T-helper 1 cell treated with Interleukin-12 subunit alpha and Interleukin-12 subunit beta and Interleukin-4 antibody, amounts not matched to agents 30 ng/mL and 1 ng/mL, for 36 hours (primary cell): Measurements from ENCODE around the gene NME7. TPM values are rescaled to one million over a fixed set of nuclear protein-coding genes. Genes with fewer than 3 reads are reported as not detected.
"Not testable (repeated sequence)": the region's sequence is repeated elsewhere in the genome, so short reads cannot be mapped to it uniquely, and the experiment has no call there.

Experiments used
- intact Hi-C: fragments of 100-400 bp; cut with micrococcal nuclease; formaldehyde crosslinking; loops from one replicate; pipeline ENCODE4 v1.15.1; 2024
- total RNA-seq: library from RNA; stranded (reverse); gene quantifications from 2 replicates; pipeline ENCODE4 v1.2.3, GENCODE V29; 2022

The NME7 gene, protein sequence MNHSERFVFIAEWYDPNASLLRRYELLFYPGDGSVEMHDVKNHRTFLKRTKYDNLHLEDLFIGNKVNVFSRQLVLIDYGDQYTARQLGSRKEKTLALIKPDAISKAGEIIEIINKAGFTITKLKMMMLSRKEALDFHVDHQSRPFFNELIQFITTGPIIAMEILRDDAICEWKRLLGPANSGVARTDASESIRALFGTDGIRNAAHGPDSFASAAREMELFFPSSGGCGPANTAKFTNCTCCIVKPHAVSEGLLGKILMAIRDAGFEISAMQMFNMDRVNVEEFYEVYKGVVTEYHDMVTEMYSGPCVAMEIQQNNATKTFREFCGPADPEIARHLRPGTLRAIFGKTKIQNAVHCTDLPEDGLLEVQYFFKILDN
- total RNA-seq, result 16.1 and 21.5 TPM in 2 replicates

DNA sequence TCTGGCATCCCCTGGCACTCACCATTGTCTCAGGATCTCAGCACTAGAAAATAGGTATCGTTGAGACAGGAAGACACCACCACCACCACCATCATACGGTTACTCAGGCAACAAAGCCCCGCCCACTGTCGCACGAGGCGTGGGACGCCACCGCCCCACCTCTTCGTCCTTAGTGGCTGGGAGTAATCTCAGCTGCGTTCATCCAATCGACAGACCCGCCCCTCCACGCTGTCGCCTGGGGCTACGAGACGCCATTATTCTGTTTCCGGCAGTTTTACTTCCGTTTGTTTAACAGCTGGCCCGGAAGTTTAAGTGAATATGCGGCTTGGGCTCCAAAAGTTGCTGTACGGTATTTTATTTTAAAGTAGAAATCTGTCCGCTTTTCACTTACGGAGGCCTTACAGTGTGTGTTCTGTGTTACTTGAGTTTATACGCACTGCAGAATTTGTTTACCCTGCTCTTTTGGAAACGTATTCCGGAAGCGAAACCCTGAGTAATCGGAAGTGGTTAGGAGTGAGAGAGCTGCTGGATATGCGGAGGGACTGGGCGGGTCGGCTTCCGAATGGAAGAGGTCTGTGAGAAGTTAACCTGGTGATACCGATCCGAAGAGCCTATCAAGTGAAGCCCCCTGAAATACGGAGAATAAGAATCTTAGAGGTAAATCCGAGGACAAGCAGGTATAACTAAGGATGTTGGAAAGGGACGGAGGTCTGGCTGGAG, at the start of gene NME7, which contains the start of gene BLZF1:
TSS of gene NME7 (minus strand) at position 112 of the 720 bp plus-strand sequence. CDS start at position 25, 87 bp downstream.
TSS of gene BLZF1 (plus strand) at position 510 of the 720 bp plus-strand sequence. CDS start 1,328 bp downstream, outside the sequence.
- intact Hi-C loops, result loop anchor here (1.0 to 10.0 kb wide), 21 partner anchors 21 to 1743 kb away; partner anchors contain the start of genes ATP1B1, CCDC181, DCAF6 and GORAB

DNA sequence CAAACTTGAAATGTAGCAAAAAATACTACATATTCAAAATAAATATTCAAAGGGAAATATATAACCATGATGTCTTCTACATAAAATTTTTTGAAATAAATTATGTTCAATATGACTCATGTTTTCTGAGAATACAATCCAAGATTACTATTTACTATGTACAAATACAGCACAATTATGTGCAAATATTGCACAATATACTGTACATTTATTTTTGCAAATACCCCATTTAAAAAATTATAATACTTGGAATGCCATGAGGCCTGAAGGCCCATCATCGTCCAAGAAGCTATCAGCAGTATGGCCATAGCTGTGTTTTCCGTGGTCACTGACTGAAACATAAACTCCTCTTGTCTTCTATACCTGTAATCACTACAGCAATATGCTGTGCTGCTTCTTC, 47.4 kb upstream of the NME7 start:
- intact Hi-C loops, result no loop called here

DNA sequence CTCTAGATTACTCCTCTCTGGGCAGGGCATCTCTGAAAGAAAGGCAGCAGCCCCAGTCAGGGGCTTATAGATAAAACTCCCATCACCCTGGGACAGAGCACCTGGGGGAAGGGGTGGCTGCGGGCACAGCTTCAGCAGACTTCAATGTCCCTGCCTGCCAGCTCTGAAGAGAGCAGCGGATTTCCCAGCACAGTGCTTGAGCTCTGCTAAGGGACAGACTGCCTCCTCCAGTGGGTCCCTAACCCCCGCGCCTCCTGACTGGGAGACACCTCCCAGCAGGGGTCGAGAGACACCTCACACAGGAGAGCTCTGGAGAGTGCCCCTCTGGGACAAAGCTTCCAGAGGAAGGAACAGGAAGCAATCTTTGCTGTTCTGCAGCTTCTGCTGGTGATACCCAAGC, 40.7 kb upstream of the NME7 start:
- intact Hi-C loops, result not testable (repeated sequence)

DNA sequence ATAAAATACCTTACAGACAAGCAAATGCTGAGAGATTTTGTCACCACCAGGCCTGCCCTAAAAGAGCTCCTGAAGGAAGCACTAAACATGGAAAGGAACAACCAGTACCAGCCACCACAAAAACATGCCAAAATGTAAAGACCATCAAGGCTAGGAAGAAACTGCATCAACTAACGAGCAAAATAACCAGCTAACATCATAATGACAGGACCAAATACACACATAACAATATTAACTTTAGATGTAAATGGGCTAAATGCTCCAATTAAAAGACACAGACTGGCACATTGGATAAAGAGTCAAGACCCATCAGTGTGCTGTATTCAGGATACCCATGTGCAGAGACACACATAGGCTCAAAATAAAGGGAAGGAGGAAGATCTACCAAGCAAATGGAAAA, 35.0 kb upstream of the NME7 start:
- intact Hi-C loops, result not testable (repeated sequence)

DNA sequence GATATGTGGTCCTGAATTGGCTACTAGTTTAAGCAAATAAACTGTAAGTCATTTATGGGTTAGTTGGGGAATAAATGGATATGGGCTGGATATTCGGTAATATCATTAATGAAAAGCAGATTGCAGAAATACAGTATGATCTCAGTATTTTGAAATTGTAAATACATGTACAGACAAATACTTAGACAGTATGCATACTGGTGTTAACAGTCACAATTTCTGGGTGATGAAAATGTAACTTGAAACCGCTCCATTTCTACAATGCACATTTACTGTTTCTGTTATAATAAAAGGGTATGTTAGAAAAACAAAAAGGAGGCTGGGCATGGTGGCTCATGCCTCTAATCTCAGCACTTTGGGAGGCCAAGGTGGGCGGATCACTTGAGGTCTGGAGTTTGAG, 28.4 kb upstream of the NME7 start:
- intact Hi-C loops, result no loop called here

DNA sequence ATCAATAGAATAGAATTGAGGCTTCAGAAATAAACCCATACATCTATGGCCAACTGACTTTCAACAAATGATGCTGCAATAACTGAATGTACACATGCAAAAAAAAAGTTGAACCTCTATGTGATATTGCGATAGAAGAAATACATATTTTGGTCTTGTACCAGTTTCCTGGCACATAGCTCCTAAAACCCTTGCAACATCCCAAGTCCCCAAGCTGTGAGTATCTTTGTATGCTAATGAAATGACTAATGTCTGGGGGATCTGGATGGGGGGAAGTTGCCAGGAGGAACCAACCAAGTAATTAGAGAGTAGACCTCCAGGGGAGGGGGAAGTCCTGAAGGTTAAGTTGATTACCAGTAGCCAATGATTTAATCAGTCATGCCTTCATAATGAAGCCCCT, 24.8 kb upstream of the NME7 start:
- intact Hi-C loops, result loop anchor here (5.0 kb wide), 1 partner anchor 90 kb away; no protein-coding TSS in a partner anchor

DNA sequence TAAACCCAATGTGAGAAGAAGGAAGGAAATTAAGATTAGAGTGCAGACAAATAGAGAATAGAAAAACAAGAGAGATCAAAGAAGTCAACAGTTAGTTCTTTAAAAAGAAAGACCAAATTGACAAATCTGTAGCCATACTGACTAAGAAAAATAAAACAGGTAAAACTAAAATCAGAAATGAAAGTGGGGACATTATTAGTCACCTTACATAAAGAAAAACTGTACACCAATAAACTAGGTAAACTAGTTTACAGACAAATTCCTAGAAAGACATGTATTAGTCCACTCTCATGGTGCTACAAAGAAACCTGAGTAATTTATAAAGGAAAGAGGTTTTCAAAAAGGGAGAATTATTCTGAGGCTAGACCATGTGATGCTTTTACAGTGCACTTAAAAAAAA, 22.7 kb upstream of the NME7 start:
- intact Hi-C loops, result loop anchor here (5.0 kb wide), 1 partner anchor 92 kb away; no protein-coding TSS in a partner anchor

DNA sequence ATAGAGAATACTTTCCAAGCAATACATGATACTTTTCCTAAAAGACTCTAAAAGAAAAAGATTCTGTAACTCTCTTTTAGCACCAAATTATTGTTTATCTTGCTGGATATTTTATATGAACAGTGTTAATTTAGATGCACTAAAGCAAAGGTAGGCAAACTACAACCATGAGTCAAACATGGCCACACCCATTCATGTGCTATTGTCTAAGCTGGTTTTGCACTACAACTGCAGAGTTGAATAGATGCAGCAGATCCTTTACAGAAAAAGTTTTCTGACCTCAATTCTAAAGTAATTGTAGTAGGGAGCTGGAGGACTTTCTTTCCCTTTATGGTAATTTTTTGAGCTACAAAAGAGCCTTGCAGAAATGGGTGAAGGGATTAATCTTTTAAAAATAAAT, 19.8 kb upstream of the NME7 start:
- intact Hi-C loops, result no loop called here

DNA sequence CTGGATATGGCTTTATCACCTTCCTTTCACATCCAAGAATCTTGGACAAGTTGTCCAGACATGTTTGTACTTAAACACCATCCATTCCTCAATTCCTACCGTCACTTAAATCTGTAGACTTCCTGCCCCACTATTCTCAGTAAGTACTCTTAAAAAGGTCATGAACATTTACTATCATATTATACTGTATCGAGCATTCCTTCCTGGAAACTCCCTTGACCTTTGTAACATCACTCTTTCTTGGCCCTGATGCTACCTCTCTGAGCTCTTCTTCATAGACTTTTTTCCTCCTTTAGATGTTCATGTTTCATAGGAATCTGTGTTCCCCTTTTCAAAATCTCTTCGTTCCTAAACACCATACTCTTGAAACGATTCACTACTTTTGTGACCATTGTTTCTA, 15.9 kb upstream of the NME7 start:
- intact Hi-C loops, result loop anchor here (5.0 kb wide), 1 partner anchor 314 kb away; no protein-coding TSS in a partner anchor

DNA sequence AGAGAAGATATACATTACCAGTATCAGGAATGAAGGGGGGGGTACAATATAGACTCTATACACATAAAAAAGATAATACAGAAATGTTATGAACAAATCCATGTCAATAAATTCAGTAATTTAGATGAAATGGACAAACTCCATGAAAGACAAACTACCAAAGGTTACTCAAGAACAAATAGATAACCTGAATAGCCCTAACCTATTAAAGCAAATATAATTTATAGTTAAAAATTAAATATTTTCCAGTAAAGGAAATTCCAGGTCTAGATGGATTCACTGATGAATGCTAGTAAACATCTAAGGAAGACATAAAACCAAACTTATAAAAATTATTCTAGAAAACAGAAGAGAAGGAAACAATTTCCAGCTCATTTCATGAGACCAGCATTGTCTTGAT, 13.6 kb upstream of the NME7 start:
- intact Hi-C loops, result loop anchor here (5.0 kb wide), 1 partner anchor 316 kb away; no protein-coding TSS in a partner anchor

DNA sequence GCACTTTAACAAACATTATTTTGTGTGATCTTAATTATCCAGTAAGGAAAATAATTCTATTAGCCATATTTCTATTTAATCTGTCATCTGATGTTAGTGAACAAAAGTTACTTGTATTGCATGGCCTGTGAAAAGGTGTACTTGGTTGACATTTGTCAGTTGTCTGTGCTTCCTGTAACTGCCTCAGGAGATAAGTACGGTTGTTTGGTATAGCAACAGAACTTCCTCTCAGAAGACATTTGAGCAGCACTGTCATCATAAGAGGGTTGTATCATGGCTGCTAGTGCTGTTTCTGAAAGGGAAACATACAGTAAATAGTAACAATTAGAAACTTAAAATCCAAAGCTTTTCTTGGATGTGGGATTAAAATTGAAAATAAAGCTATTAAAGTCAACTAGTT, 3.8 kb upstream of the NME7 start:
- intact Hi-C loops, result no loop called here

DNA sequence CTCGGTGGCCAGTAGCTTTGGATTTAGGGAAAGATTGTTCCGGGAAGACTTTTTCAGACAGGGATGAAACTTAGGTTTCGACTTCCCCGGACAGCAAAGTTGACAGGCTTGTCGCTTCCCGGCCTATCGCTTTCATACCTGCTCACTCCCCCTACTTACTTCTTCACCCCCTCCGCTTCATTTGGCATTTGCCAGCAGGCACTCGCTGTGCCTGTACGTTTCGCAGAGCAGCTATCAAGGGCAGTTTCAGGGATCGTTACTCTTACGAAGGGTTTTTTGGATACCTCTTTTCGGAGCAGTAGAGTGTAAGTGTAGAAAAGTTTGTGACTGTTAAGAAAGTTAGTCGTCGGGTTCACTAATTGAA, 791 bp upstream of the NME7 start:
- intact Hi-C loops, result loop anchor here (1.0 to 10.0 kb wide), 10 partner anchors 20 to 1744 kb away; partner anchors contain the start of genes DCAF6, GORAB, KIFAP3 and METTL18

DNA sequence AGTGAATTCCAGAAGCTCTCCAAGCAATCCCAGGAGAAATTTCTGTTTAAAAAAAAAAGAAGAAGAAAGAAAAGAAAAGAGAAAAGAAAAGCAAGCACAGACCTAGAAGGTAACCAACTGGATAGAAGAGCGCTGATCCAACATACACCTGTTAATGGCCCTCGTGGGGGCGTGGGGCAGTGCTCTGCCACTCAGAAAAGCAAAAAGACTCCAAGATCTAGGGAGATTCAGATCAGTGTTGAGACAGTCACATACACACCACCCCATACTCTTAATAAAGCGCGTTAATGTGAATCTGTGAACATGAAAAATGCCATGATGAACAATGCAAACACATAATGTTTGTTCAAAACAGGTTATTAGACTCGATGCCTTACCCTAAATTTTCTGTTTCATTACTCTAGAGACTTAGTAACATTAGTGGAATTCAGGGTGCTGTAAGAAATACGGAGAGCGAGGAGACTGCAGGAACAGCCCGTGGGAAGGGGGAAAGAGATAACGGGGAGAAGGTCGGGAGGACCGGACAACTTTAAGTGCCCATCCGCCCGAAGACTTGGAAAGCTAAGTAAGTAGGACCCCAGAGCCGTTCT, 406 bp downstream of the NME7 start:
- intact Hi-C loops, result loop anchor here (1.0 to 10.0 kb wide), 15 partner anchors 60 to 1742 kb away; partner anchors contain the start of genes ATP1B1, CCDC181, GORAB and TIPRL

DNA sequence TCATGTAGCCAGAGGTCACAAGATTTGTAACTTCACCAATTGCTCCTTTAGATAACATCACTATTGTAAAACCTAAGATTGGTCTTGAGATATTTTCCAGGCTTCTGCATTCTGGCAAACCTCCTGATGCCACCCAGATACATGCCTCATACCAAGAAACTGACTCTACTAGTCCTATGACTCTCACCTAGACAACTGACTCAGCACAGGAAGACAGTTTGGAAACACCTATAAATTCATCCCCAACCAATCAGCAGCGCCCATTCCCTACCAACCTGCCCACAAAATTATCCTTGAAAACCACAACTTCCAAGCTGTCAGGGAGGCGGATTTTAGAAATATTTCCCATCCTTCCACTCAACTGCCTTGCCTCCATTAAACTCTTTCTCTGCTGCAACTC, 2.6 kb downstream of the NME7 start:
- intact Hi-C loops, result loop anchor here (5.0 to 10.0 kb wide), 4 partner anchors 843 to 1740 kb away; partner anchors contain the start of gene GORAB

DNA sequence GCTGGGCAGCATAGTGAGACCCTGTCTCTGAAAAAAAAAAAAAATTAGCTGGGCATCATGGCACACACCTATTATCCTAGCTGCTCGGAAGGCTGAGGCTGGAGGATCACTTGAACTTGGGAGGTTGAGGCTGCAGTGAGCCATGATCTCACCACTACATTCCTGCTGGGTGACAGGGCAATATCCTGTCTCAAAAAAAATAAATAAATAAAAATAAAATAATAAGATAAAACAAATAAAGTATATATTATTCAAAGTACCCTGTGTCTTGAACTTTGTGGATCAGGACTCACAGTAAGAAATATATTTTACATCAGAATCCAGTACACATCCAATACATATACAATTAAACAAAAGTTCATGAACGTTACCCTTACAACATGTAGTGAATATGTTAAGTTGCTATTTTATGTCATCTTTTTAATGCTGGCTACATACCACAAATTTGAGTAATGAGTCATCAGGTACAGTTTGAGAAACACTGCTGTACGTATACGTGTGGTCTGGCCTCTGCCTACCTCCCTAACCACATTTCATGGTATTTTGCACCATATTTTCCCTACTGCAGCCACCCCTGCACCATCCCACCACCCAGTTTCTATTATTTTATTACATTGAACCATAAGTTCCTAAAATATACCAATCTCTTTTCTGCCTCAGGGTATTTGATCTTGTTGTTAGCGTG, 4.4 kb downstream of the NME7 start:
- intact Hi-C loops, result loop anchor here (10.0 kb wide), 1 partner anchor 1738 kb away; no protein-coding TSS in a partner anchor

DNA sequence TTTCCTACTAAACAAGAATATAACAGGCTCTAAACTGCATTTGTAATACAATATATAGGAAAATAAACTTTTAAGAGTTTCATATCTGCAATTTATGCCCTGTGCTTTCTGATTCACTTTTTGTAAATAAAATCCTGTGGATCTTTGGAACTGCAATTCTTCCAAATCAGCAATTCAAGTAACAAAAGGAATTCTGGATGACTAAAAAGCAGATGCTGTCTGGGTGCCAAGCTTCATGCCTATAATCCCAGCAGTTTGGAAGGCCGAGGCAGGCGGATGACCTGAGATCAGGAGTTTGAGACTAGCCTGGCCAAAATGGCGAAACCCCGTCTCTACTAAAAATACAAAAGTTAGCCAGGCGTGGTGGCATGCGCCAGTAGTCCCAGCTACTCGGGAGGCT, 6.3 kb downstream of the NME7 start:
- intact Hi-C loops, result loop anchor here (10.0 kb wide), 1 partner anchor 1736 kb away; no protein-coding TSS in a partner anchor

DNA sequence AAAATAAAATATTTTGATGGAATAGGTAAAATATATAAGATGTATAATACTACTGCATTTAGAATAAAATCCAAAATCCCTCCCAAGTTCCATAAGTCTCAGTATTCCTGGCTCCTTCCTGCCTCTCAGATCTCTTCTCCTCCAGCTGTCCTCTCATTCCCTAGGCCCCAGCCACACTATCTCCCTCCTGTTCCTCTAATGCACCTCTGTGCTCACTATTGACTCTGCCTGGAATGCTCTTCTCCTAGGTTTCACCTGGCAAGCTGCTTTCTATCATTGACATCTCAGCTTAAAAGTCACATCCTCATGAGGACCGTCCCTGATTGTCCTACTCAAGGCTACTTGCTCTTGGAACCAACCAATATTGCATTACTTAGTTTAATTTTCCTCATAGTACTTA, 7.2 kb downstream of the NME7 start:
- intact Hi-C loops, result loop anchor here (10.0 kb wide), 1 partner anchor 1736 kb away; no protein-coding TSS in a partner anchor

DNA sequence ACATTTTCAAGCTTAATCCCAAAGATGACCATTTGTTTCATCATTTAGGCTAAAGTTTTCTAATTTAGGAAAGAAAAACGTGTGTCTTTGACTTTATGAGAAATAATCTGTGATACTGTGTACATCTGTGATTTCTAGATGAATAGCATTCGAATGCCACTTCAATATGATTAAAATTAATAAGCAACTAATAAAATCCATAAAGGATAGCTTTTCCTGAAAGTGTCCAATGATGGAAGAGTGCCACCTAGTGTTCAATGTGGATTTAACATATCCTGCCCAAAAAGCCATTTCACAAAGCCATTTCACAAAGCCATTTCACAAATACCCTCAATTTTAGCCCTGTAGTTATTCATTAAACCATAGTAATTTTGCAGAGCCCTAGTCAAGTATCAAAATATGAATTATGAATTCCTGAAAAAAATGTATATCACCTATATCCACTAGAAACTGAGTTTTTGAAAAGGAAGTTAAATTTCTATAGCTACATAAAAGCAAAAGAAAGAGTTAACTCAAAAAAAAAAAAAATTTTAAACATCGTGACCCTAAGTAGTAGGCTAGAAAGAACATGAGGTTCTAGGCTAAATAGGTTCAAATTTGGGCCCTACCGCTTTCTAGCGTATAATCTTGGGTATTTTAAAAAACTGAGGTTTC, 19.1 kb downstream of the NME7 start:
- intact Hi-C loops, result loop anchor here (1.0 to 10.0 kb wide), 8 partner anchors 242 to 1114 kb away; partner anchors contain the start of gene ATP1B1

DNA sequence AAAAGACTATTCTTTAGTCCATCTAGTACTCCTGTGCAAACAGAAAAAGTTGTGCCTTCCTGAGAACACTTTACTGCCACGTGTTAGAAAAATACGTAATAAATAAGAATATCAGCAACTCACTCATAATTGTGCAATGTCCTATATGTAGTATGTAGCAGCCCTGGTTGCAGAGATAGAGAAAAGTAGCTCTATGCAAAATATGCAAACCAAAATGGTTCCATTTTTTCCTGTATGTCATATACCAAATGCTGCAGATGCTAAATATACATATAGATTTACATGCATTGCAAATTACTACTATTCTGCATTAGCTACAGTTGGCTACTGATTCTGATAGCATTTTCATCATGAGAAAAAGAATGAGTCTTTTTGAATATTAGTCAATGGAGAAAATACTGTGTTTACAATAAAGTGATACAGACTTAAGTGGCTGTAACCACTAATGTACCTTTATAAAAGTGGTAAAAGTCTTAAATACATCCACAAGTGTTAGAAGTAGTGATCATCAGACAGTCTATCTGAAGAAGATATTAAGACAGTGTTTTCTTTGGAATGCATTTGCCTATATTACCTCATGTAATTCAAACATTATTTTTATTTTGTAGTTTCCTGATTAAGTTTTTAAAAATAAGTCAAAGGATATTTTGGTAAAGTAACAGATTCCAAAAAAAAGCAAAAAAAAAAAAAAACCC, 19.8 kb downstream of the NME7 start:
- intact Hi-C loops, result loop anchor here (1.0 to 10.0 kb wide), 8 partner anchors 242 to 1113 kb away; partner anchors contain the start of gene ATP1B1
